Caco-2 (cell line): ENCODE results near the gene KLLN. TPM values are rescaled to one million over a fixed set of nuclear protein-coding genes. Genes with fewer than 3 reads are reported as not detected.
"Not testable (repeated sequence)": the region's sequence is repeated elsewhere in the genome, so short reads cannot be mapped to it uniquely, and the experiment has no call there.

Experiments
- BruUV-seq: library from RNA; stranded (reverse); fragments of 400-500 nt; replicated peaks from 2 replicates; lab custom pipeline; 2021; lab: Mats Ljungman, UMichigan
- CTCF ChIA-PET: fragments of 300-600 bp; sonication (Branson Sonifier 250); formaldehyde crosslinking; loops from one replicate; lab custom pipeline; 2022; ENCODE audit warnings: antibody characterized with exemption; lab: Charles Lee
- POLR2A ChIA-PET: fragments of 300-600 bp; sonication (Branson Sonifier 250); formaldehyde crosslinking; loops from one replicate; lab custom pipeline; 2022; ENCODE audit warnings: antibody characterized with exemption; lab: Charles Lee
- DNase-seq, 2 experiments: peaks; one replicate each; pipeline versions ENCODE4 v3.0.0 to v3.0.0-alpha.2; 2020 to 2022
- H3K27me3 ChIP-seq: replicated peaks from 2 replicates; pipeline ENCODE4 v1.6.0; 2011; ENCODE audit warnings: low read length; ENCODE audit not compliant: control insufficient read depth, insufficient read depth
- H3K36me3 ChIP-seq: 2 replicates; pipeline ENCODE4 v1.5.1; 2011; ENCODE audit warnings: low read length; ENCODE audit not compliant: control insufficient read depth, insufficient read depth
- H3K4me1 ChIP-seq: fragments of 250-450 bp; sonication (Bioruptor Pico); 2 replicates; pipeline ENCODE4 v1.5.1; 2020; ENCODE audit warnings: mild to moderate bottlenecking
- H3K4me3 ChIP-seq: 2 replicates; pipeline ENCODE4 v1.5.1; 2011; ENCODE audit warnings: low read depth, mild to moderate bottlenecking, control low read depth, low read length
- H3K9me3 ChIP-seq: fragments of 250-450 bp; sonication (Bioruptor Pico); 2 replicates; pipeline ENCODE4 v1.5.1; 2020; ENCODE audit warnings: mild to moderate bottlenecking, moderate library complexity
- H3K27ac Mint-ChIP-seq: one replicate; pipeline ENCODE4 v1.8.0; 2022; ENCODE audit warnings: mixed read lengths; ENCODE audit not compliant: unreplicated experiment
- H3K27me3 Mint-ChIP-seq: one replicate; pipeline ENCODE4 v1.8.0; 2022; ENCODE audit warnings: mixed read lengths; ENCODE audit not compliant: insufficient read depth, unreplicated experiment
- H3K36me3 Mint-ChIP-seq: one replicate; pipeline ENCODE4 v1.8.0; 2022; ENCODE audit warnings: mild to moderate bottlenecking, mixed read lengths; ENCODE audit not compliant: insufficient read depth, unreplicated experiment
- H3K4me1 Mint-ChIP-seq: one replicate; pipeline ENCODE4 v1.8.0; 2022; ENCODE audit warnings: low read depth, mixed read lengths; ENCODE audit not compliant: unreplicated experiment
- H3K4me3 Mint-ChIP-seq: one replicate; pipeline ENCODE4 v1.8.0; 2022; ENCODE audit warnings: mild to moderate bottlenecking, moderate library complexity, mixed read lengths; ENCODE audit not compliant: unreplicated experiment
- H3K9me3 Mint-ChIP-seq: one replicate; pipeline ENCODE4 v1.8.0; 2022; ENCODE audit warnings: mixed read lengths; ENCODE audit not compliant: unreplicated experiment
- CTCF ChIP-seq, 2 experiments: fragments of 200-600 bp in 1 of 2; IDR thresholded peaks; 1 replicate in 1 of 2; 2 replicates in 1 of 2; pipeline versions ENCODE4 v1.5.1 to v1.8.0; 2011 to 2022; ENCODE audit warnings: antibody characterized with exemption in 1 of 2, control low read depth in 1 of 2, inconsistent platforms in 1 of 2, low read depth in 1 of 2, low read length in 1 of 2, mild to moderate bottlenecking in 1 of 2, moderate library complexity in 1 of 2; ENCODE audit not compliant: insufficient read depth in 1 of 2, severe bottlenecking in 1 of 2, unreplicated experiment in 1 of 2
- intact Hi-C: fragments of 100-400 bp; cut with micrococcal nuclease; formaldehyde crosslinking; loops from one replicate; pipeline ENCODE4 v1.10.0; 2022; ENCODE audit not compliant: unreplicated experiment
- total RNA-seq: library from RNA; stranded (reverse); gene quantifications from 2 replicates; pipeline ENCODE4 v1.2.3, GENCODE V29; 2022

KLLN gene
- total RNA-seq, 1 experiment from 2014 or later, result 1.2 TPM

DNA sequence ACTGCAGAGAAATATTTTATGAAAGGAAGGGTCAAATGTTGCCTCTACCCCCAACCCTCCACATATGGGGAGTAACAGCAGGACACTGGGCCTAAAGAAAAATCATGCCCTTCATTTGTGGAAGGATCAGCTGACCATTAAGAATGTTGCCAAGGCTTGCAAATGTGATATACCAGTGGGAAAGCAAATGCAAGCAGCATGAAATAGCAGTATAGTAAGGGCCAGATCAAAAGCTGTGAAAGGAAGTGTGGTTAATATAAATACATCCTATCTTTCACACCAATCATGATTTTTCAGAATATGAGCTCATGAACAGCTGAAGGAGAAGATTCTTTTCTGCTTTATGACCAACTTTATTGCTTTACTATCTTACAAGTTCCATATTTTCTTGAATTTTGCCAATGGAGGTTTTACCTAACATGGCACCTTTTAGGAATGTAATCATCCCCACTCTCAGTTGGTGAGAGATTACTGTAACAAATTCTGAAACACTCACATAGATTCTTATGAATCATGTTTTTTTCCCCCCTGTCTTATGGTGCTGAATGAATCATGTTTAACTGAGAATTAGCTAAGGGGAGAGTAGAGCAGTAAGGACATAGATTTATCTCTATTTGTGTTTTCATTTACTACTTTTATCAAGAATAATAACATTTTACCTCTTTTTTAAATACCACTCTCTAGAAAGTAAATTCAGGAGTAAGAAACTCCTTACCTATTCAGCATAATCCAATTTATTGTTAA lies 33.2 kb downstream of the KLLN start:
- no peaks in the 10 kb centered on the region for H3K9me3 Mint-ChIP-seq
- no peak overlapping the region for H3K4me3 Mint-ChIP-seq
- peaks cover 6% of the 10 kb centered on the region for H3K4me1 Mint-ChIP-seq
- BruUV-seq, result no TSS peak
- Histone ChIP-seq H3K4me3 (no peak overlapping the region), H3K9me3 (no peaks in the 10 kb centered on the region), H3K27me3 (no peaks in the 10 kb centered on the region), H3K4me1 (peaks cover 8% of the 10 kb centered on the region; the same call in 1 of the 2 replicates), H3K36me3 (no peaks in the 10 kb centered on the region)
- DNase-seq, result no peak
- no peak for TF ChIP-seq CTCF (IDR thresholded peaks at IDR 0.05; ENCODE audit: insufficient read depth in 1 of 2, low read depth in 1 of 2, low read length in 1 of 2, severe bottlenecking in 1 of 2, unreplicated experiment in 1 of 2)
- CTCF ChIA-PET, result interaction anchor here (1.3 kb wide), 1 partner anchor 12 kb away, joined by 3 read pairs; no protein-coding TSS in a partner anchor
- intact Hi-C loops, result no loop called here
- no peaks in the 10 kb centered on the region for H3K27me3 Mint-ChIP-seq
- H3K36me3 Mint-ChIP-seq, result no peaks in the 10 kb centered on the region
- POLR2A ChIA-PET, result no interaction called here
- H3K27ac Mint-ChIP-seq, result no peak overlapping the region

- H3K27me3 Mint-ChIP-seq, H3K36me3 Mint-ChIP-seq, POLR2A ChIA-PET: not testable (repeated sequence)
Measured at GRCh38 chr10:87829051-87829450, 34.3 kb downstream of the KLLN start.

GRCh38 chr10:87827681-87828080 lies 35.7 kb downstream of the KLLN start:
- POLR2A ChIA-PET, result no interaction called here
- Mint-ChIP-seq H3K4me3 (no peak overlapping the region), H3K36me3 (no peaks in the 10 kb centered on the region), H3K27me3 (no peaks in the 10 kb centered on the region), H3K9me3 (no peaks in the 10 kb centered on the region), H3K4me1 (no peaks in the 10 kb centered on the region), H3K27ac (no peak overlapping the region)
- Histone ChIP-seq H3K36me3 (no peaks in the 10 kb centered on the region), H3K27me3 (no peaks in the 10 kb centered on the region), H3K4me3 (no peak overlapping the region), H3K9me3 (no peaks in the 10 kb centered on the region), H3K4me1 (peaks cover 5% of the 10 kb centered on the region; the same call in 1 of the 2 replicates)
- no peak for DNase-seq
- no peak for TF ChIP-seq CTCF (IDR thresholded peaks at IDR 0.05; ENCODE audit: insufficient read depth in 1 of 2, low read depth in 1 of 2, low read length in 1 of 2, severe bottlenecking in 1 of 2, unreplicated experiment in 1 of 2)
- BruUV-seq, result no TSS peak
- CTCF ChIA-PET, result no interaction called here
- intact Hi-C loops, result no loop called here

More at GRCh38 chr10:87829051-87829450, 34.3 kb downstream of the KLLN start:
- H3K9me3 ChIP-seq, BruUV-seq, H3K27ac Mint-ChIP-seq, intact Hi-C loops, H3K4me1 Mint-ChIP-seq, H3K4me1 ChIP-seq, DNase-seq, H3K36me3 ChIP-seq, H3K4me3 ChIP-seq, H3K9me3 Mint-ChIP-seq, H3K27me3 ChIP-seq, H3K4me3 Mint-ChIP-seq: not testable (repeated sequence)
- CTCF ChIA-PET, result interaction anchor here (0.8 kb wide), 1 partner anchor 34 kb away, joined by 4 read pairs; the partner anchor contains the start of gene KLLN
